ENCODE data around the gene EGF. TPM values are rescaled to one million over a fixed set of nuclear protein-coding genes. Genes with fewer than 3 reads are reported as not detected.

EGF gene
- total RNA-seq, 1 donor from 2014 or later: 0.46 TPM

- no peak for DNase-seq (ENCODE audit: low read depth)
- H3K4me3 ChIP-seq (ENCODE audit: low read depth, low read length): no peak overlapping the region
- TF ChIP-seq CTCF (conservative IDR thresholded peaks at IDR 0.05; ENCODE audit: low read depth, low read length): no peak
Measured at GRCh38 chr4:109886303-109886702, 26.4 kb upstream of the EGF start.

- H3K4me3 ChIP-seq (ENCODE audit: low read depth, low read length): no peak overlapping the region
- no peak for TF ChIP-seq CTCF (conservative IDR thresholded peaks at IDR 0.05; ENCODE audit: low read depth, low read length)
- no peak for DNase-seq (ENCODE audit: low read depth)
Measured at GRCh38 chr4:109887071-109887470, 25.6 kb upstream of the EGF start.

GRCh38 chr4:109890076-109890475, 22.6 kb upstream of the EGF start:
- H3K4me3 ChIP-seq (ENCODE audit: low read depth, low read length): no peak overlapping the region
- TF ChIP-seq CTCF (conservative IDR thresholded peaks at IDR 0.05; ENCODE audit: low read depth, low read length): no peak
- no peak for DNase-seq (ENCODE audit: low read depth)

GRCh38 chr4:109902559-109903251, 10.0 kb upstream of the EGF start:
- no peak overlapping the region for H3K4me3 ChIP-seq (ENCODE audit: low read depth, low read length)
- DNase-seq (ENCODE audit: low read depth): no peak
- TF ChIP-seq CTCF (conservative IDR thresholded peaks at IDR 0.05; ENCODE audit: low read depth, low read length): no peak

- DNase-seq (ENCODE audit: low read depth): no peak
- no peak for TF ChIP-seq CTCF (conservative IDR thresholded peaks at IDR 0.05; ENCODE audit: low read depth, low read length)
- no peak overlapping the region for H3K4me3 ChIP-seq (ENCODE audit: low read depth, low read length)
Measured at GRCh38 chr4:109908731-109909130, 4.0 kb upstream of the EGF start.

GRCh38 chr4:109910256-109910655, 2.4 kb upstream of the EGF start:
- no peak overlapping the region for H3K4me3 ChIP-seq (ENCODE audit: low read depth, low read length)
- no peak for DNase-seq (ENCODE audit: low read depth)
- TF ChIP-seq CTCF (conservative IDR thresholded peaks at IDR 0.05; ENCODE audit: low read depth, low read length): no peak

GRCh38 chr4:109913596-109914241, 1.0 kb downstream of the EGF start:
- TF ChIP-seq CTCF (conservative IDR thresholded peaks at IDR 0.05; ENCODE audit: low read depth, low read length): no peak
- no peak overlapping the region for H3K4me3 ChIP-seq (ENCODE audit: low read depth, low read length)

More at GRCh38 chr4:109913596-109914241, 1.0 kb downstream of the EGF start:
- DNase-seq (ENCODE audit: low read depth): no peak
